ENCODE data around the gene PLEKHO2.

PLEKHO2 gene

DNA sequence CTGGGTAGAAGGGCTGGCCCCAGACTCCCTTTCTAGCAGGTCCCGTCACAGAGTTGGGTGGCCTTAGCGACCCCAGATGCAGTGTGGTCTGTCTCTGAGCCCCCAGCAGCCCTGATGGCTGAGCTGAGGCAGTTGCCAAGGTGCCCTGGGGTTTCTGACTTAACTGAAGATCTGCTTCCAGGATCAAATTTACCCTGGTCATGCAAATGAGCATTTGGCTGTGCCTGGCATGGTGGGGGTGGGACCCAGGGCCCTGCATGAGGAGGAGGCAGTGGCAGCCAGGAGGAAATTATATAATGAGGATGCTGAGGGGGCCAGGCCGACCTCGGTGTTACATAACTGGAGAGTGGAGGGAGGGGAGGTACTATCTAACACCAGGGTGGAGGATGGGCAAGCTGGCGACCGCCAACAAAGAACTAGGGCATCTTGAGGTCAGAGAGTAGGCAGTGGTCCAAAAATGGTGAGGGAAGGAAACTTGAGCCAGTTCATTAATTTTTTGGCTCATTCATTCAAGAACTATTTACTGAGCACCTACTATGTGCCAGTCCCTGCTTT lies 16.4 kb downstream of the PLEKHO2 start:
- DNase-seq, result no peak

DNA sequence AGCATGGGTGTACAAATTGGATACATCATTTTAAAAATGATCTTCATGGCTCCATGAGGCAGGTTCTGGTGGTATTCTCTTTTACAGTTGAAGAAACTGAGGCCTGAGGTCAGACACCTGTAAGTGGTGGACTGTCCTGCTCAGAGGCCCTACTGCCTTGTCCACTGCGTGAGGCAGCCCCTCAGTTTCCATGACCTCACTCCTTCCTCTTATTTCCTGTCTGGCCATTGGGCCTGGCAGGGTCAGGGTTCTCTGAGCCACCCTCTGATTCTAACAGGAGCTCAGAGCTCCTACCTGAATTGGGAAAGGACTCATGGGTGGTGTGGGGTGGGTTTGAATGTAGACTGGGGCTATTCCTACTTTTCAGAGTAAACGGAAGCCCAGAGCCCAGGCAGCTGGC lies 17.5 kb downstream of the PLEKHO2 start:
- no peak for DNase-seq

DNA sequence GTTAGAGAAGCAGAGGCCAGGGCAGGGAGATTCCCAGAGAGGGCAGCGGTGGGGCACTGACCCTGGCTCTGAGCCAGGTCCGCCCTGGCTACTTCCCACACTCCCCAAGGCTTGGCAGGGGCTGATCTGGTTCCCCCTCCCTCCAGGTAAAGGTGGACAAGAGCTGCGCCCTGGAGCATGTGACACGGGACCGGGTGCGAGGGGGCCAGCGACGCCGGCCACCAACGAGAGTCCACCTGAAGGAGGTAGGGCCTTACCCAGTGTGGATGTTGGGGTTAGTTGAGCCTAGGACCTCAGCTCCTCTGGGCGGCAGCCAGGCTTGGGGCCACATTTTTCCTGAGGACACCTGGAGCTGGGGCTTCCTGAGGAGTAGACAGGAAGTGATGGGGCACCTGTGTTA lies 19.6 kb downstream of the PLEKHO2 start:
- no peak for DNase-seq

DNA sequence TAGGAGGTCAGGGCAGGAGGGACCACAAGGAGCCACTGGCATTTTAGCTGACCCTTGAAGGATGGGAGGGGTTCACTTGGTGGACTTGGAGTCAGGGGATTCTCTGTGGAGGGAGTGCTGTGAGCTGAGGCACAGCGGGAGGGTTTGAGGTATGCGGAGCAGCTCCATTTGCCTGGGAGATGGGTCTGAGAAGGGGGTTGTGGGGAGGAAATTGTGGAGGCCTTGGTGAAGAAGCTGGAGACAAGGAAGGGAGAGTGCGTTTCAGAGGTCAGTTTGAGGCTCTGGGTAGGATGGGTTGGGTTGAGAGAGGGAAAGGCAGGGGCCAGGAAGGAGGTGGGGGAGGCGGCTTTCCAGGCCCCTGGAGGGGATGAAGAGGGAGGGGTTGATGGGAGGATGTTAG lies 20.2 kb downstream of the PLEKHO2 start:
- DNase-seq, result no peak

DNA sequence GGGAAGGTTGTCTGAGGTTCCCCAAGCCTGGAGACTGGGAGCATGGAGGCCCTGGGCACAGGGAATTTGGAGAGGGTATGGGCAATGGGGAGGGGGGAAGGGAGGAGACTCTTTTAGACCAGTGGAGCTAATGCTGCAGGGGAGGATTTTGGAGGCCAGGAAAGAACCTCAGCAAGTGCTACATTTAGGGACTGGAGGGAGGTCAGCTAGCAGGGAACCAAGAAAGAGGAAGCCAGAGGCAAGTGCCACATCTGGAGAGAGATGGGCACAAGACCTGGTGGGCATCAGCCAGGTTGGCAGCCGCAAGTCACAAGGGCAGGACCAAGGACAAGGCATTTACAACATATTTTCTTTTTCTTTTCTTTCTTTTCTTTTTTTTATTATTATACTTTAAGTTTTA lies 20.7 kb downstream of the PLEKHO2 start:
- DNase-seq, result no peak

DNA sequence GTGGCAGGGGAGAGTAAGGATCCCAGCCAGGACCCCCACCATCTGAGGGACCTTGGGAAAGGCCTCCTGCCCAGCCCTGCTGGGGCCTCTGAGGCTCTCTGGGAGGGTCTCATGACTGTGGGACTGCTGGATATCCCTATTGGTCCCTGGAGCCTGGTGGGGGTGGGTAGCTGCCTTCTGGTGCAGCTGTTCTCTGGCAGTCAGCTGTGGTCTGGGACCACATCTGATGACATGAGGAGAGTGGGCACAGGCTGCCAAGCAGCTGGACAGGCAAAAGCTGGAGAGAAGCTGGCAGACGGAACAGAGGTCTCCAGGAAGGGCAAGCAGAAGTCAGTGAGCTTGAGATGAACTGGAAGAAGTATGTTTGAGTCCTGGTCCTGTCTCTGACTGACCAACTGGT lies 22.4 kb downstream of the PLEKHO2 start:
- DNase-seq, result no peak

DNA sequence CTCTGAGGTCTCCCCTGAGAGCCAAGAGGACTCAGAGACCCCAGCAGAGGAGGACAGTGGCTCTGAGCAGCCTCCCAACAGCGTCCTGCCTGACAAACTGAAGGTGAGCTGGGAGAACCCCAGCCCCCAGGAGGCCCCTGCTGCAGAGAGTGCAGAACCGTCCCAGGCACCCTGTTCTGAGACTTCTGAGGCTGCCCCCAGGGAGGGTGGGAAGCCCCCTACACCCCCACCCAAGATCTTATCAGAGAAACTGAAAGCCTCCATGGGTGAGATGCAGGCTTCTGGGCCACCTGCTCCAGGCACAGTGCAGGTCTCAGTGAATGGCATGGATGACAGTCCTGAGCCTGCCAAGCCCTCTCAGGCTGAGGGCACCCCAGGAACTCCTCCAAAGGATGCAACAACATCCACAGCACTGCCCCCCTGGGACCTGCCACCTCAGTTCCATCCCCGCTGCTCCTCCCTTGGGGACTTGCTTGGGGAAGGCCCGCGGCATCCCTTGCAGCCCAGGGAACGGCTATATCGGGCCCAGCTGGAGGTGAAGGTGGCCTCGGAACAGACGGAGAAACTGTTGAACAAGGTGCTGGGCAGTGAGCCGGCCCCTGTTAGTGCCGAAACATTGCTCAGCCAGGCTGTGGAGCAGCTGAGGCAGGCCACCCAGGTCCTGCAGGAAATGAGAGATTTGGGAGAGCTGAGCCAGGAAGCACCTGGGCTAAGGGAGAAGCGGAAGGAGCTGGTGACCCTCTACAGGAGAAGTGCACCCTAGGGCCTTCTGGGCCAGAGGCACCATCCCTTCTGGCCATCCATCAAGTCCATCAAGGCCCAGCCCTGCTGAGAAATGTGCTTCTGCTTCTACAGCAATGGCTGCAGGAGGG lies 23.6 kb downstream of the PLEKHO2 start:
- no peak for DNase-seq

DNA sequence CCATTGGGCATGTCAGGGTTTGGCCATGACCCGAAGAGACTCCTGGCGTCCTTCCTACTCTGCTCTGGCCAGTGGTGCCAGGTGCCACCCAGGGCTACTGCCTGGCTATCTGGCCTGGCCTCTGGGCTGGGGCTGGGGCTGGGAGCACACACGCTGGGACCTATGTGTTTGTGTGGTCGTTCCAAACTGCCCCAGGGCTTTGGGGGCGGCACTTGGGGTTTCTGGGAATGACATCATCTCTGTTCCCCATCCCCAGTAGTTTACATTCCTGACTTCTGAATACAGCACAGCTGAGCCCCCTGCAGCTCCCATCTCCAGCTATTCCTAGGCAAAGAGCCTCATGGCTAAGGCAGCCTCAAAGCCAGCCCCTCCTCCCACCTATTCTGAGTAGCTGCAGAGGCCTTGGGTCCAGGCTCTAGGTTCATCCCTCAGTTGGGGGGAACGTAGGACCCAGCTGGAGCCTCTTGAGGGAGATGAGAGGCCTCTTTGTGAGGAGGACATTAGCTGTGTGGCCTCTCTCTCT lies 24.3 kb downstream of the PLEKHO2 start:
- DNase-seq, result no peak

DNA sequence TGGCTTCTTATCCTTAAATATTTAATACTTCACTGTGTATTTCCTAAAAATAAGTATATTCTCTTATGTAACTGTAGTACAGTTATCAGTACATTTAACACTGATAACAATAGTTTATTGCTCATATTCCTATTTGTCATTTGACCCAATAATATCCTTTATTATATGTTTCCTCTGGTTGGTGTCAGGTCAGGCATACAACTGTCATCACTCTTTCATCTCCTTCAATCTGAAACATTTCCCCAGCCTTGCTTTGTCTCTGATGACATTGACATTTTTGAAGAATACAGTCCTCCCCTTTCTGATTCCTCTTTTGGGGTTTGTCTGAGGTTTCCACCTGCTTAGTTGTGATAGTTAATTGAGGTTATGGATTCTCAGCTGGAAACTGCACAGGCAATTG lies 27.8 kb downstream of the PLEKHO2 start:
- DNase-seq, result no peak

DNA sequence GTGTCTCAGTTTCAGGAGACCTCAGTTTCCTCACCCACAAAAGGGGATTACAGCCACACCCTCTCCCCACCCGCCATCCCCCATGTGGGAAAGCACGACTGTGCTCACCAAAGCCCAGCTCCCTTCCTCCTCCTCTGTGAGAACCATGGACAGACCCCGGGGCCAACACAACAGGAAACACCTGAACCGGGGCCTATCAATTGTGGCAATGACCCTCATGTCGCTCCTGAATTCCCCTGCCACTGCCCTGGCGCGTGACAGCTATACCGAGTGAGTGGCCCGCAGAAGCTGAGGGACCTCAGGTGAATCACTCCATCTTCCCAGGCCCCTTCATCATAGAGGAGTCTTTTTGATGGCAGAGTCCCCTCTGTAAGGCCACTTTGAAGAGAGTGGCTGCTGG lies 28.6 kb downstream of the PLEKHO2 start:
- DNase-seq, result no peak

DNA sequence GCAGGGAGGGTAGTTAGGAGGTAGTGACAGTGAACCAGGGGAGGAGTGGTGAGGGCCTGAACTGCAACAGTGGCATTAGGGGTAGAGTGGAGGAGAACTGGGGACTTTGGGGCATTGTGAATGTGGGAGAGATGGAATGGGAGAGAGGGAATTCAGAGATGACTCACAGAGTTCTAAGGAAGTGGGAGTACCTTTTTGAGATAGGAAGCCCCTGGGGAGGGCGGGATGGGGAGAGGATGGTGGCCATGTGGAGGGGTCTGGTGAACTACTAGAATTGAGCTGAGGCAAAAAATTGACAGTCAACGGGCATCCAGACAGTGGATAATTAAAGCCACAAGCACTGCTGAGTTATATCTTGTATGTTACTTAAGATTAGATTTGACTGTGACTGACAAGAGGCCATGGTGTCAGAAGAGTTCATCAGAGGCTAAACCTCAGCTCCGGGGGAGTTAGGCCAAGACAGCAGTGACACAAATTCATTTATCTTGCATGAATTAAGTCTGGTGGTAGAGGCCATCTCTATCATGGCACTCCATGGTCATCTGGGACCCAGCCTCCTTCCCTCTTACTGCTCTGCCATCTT lies 34.0 kb downstream of the PLEKHO2 start:
- no peak for DNase-seq

DNA sequence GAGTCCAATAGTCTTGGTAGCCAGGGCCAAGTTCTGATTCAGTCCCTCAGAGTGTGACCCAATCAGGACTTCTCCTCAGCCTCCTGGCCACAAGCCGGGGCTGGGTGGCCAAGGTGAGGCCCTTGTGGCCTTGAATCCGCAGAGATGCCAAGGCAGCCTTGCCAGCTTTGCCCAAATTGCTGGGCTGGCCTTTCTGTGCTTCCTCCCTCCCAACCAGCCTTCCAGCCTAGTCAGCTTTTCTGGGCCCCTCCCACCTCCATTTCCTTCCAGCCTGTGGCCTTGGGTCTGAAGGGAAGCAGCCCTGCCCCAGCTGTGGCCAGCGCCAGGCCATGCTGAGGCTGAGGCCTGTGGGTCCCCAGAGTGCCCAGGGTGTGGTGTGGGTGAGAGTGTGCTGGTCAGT lies 35.7 kb downstream of the PLEKHO2 start:
- no peak for DNase-seq

DNA sequence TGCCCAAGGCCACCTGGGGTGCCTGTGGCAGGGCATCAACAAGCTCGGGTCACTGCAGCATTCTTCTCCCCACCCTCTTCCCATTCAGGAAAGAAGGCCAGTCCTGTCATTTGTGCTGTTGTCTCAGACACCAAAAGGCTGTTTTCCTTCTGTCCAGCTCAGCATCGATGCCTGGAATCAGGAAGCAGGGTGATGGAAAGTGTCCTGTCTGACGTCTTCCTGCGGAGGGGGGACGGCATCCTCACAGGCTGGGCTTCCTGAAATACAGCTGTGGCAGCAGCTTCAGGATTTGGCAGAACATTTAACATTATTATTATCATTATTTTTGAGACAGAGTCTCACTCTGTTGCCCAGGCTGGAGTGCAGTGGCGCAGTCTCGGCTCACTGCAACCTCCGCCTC lies 37.0 kb downstream of the PLEKHO2 start:
- DNase-seq, result no peak

DNA sequence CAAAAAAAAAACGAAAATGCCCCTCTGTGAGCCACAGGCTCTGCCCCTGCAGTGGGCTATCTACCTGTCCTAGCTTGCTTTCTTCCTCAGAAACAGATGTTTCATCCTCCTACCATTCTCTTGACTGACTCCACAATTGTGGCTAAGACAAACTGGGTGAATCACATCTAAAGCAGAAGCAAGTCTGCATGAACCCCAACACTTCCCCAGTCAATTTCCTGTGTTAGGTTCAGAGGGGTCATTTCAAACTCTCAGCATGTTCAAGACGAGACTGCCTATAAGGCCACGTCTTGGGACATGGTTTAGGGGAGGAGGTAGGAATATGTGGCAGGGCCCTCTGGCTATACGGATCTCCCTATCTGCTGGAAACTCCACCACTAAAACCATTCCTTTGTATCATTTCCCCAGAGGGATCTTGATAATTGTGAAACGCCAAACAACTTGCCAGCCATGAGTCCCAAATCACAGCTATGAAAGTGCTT lies 41.4 kb downstream of the PLEKHO2 start:
- DNase-seq, result no peak

DNA sequence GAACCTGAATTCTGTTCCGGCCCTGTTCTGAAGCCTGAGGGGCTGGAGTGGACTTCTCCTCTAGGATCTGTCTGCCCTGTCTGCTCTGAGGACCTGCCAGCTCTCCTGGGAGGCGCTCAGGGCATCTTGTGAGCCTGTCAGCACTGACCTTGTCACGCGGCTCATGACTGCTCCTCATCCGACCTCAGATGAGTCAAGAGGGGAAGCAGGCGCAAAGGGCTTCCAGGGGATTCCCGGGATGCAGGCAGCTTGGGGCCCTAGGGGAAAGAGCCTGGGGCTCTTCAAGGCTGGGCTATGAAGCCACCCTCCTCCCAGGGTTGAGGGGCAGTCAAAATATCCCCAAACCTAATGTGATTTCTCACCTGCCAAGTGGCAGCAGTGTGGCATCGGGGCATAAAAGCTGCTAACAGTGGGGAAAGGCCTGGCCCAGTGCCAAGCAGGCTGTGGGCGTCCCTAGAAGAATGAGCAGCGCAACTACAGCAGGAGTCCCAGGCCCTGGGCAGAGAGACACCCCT lies 42.3 kb downstream of the PLEKHO2 start:
- DNase-seq, result peak; percentile 51

DNA sequence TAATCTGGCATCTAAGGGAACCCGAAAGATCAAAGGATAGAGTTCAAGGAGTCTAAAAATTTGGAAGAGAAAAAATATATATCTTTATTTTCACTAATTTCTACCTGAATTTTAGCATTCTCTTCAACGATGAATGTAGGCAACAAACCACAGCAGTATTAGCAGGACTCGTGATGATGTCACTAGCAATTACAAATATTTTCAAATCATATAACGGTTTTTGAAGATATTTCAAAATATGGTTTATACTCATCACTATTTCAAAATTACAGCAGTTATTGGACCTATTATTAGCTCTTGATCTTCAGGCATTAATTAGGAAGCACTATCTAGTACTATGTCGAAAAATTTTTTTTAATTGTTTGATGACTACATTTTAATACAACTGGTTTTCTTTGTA lies 43.0 kb downstream of the PLEKHO2 start:
- no peak for DNase-seq

DNA sequence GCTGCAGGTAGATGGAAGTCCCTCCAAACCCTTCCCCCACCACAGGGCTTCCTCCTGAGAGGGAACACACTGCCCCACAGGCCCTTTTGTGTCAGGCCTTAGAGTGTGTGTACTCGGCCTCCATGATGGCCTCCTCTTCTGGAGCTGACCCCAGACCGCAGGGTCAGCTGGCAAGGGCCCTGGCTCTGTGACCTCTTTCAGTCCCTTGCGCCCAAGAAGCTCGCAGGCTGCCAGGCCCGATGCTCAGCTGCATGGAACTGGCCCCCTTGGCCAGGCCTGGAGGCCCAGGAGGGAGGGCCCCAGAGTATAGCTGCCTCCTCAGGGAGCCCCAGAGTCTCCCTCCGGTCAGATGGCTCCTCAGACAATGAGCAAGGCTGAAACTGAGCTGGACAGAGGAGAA lies 46.6 kb downstream of the PLEKHO2 start:
- no peak for DNase-seq

DNA sequence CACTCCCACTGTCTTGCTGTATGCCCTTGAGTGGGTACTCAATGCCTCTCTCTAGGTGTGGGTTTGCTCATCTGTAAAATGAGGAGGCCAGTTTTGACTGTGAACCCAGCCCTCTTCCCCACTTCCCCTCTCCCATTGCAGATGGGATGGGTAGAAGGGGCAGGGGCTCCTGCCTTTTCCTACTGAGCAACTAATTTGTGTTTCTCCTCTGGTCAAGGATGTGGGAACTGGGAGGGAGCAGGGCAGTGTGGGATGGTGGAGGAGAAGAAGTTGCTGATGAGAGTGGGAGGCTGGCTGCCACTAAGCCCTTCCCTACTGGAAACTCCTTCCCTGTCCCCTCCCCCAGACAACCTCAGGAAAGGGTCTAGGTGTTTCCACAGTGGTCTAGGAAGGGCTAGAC lies 49.8 kb downstream of the PLEKHO2 start:
- no peak for DNase-seq

DNA sequence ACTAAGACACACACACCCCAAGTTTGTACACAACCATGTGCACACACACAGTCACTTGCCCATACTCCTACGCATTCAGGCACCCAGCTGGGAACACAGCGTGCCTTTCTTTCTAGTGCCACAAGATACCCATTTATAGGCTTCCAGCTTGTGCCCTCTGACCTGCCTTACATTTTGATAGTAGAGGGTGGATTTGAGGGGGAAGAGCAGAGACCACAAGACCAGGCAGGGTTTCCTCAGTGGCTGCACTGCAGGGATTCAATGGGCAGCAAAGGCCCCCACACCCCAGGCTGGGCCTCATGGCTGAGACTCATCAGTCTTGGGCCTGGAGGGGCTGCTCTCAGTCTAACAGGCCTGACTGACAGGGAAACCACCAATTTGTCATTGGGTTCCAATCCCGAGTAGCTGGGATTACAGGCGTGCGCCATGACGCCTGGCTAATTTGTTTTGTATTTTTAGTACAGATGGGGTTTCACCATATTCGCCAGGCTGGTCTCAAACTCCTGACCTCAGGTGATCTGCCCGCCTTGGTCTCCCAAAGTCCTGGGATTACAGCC lies 51.2 kb downstream of the PLEKHO2 start:
- DNase-seq, result no peak

DNA sequence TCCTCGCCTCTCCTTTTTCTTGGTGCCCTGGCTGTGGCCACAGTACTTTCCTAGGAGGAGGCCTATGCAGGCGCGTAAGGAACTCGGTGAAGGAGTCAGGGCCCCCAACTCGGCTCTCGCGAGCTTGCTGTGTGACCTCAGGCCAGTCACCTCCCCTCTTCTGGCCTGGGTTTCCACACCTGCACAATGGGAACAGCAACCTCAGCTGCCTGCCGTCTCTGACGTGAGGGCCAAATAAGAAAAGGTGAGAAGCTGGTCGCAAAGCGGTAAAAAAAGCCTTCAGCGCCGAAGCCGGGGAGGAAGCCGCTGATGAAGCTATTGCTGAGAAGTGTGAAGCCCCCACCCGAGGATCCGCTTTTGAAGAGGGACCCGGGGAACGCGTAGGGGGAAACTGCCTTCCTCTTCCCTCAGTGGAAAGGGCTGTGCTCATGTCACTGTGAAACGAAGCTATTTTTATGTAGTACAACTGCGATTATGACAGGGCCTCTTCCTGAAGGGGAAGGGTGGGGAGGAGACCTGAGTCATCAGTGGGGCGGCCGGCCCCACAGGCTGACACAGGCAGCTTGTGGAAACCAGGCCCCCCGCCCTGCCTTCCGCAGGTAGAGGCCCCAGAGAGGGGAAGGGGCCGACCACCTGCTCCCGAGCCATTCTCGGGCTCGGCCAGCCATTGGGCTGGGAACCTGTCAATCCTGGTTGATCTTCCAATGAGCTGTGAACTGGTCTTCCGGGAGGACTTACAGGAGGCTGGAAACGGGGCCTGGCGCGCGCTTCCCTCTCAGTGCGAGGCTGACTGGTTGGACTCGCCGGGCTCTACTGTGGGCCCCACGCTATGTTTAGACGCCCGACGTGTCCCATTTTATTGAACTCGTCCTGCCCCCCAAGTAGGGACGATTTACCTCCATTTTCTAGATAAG lies 52.0 kb downstream of the PLEKHO2 start:
- no peak for DNase-seq

DNA sequence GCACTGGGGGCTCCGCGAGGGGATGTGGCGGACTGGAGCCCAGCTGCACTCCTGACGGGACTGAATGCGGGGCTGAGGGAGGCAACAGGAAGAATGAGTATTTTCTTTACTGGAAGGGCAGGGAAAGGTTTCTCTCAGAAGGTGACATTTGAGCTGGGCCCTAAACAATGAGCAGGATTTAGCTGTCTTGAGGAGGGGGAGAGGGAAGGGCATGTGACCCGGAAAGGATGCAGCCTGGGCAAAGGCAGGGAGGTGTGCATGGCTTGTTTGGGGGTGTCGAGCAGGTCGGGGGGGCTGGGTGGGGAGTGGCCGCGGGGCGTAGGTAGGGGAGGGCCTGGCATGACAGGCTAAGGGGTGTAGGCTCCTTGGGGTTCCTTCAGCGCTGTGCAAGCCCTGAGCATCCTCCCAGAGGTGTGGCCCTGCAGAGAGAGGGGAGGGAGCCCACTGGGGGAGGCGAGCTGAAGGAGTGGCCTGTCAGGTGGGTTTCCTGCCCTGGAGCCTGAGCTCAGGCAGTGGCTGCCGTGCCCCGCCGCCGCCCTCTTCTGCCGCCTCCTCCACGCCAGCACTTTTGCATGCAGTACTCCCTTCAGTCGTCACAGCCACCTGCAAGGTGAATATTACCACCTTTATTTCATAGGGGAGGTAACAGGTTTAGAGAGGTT lies 52.8 kb downstream of the PLEKHO2 start:
- DNase-seq, result no peak

All from SHP77 treated with DMSO at 0.1 percent for 48 hours (cell line).